Measurements from ENCODE around the gene ABHD17C. TPM values are rescaled to one million over a fixed set of nuclear protein-coding genes. Genes with fewer than 3 reads are reported as not detected.

Gene ABHD17C
- total and polyA plus RNA-seq, 2 donors (not counting 3 experiments of a cell fraction or from before 2014, with no cell fraction given), result 5.9 to 10.9 TPM

GRCh38 chr15:80706161-80706560 lies 11.1 kb downstream of the ABHD17C start:
- TF ChIP-seq POLR2AphosphoS5 (IDR thresholded peaks at IDR 0.05; ENCODE audit: insufficient read depth, low read depth, low read length), result no peak
- no peak for TF ChIP-seq POLR2A (IDR thresholded peaks at IDR 0.05; ENCODE audit: low read depth, low read length)
- TF ChIP-seq MAX (IDR thresholded peaks at IDR 0.05; ENCODE audit: insufficient read depth, insufficient read length), result no peak
- TF ChIP-seq JUN (IDR thresholded peaks at IDR 0.05; ENCODE audit: borderline replicate concordance, insufficient read depth, insufficient read length, low read depth), result no peak
- no peak for TF ChIP-seq EZH2 (IDR thresholded peaks at IDR 0.05; ENCODE audit: borderline replicate concordance, low read depth, low read length, severe bottlenecking)
- no peak for TF ChIP-seq MYC (IDR thresholded peaks at IDR 0.05; ENCODE audit: low read depth, low read length)
- no peak for TF ChIP-seq FOS (IDR thresholded peaks at IDR 0.05; ENCODE audit: borderline replicate concordance, insufficient read depth, low read length)
- TF ChIP-seq GATA2 (IDR thresholded peaks at IDR 0.05; ENCODE audit: insufficient read depth, insufficient read length, low read depth, low read length), result no peak
- H3K27ac ChIP-seq (ENCODE audit: insufficient read depth, low read depth, low read length), result no peak overlapping the region
- H3K4me2 ChIP-seq (ENCODE audit: insufficient read depth, low read length), result no peak overlapping the region
- no peaks in the 10 kb centered on the region for H4K20me1 ChIP-seq (replicated peaks; ENCODE audit: control insufficient read depth, extremely low read depth, insufficient read depth, low read length)
- DNase-seq (ENCODE audit: low read depth, low spot score) (no peak), FAIRE-seq (no peak)
- ChIA-PET POLR2A (no interaction called here), CTCF (interaction anchor here (1.1 to 2.4 kb wide), 4 partner anchors 10 to 138 kb away, joined by 5 to 10 read pairs (median 9); no protein-coding TSS in a partner anchor)
- BruUV-seq (replicated peaks), result no TSS peak
- H3K9me1 ChIP-seq (replicated peaks; ENCODE audit: control insufficient read depth, extremely low read depth, insufficient read depth, low read length), result no peaks in the 10 kb centered on the region
- H3K27me3 ChIP-seq (ENCODE audit: control insufficient read depth in 2 of 2, insufficient read depth in 2 of 2, low read length in 2 of 2), result no peaks in the 10 kb centered on the region
- intact Hi-C loops (cut with micrococcal nuclease), result no loop called here
- no peak overlapping the region for H2AFZ ChIP-seq (ENCODE audit: low read depth, low read length)
- H3K4me1 ChIP-seq (ENCODE audit: control insufficient read depth, extremely low read depth, insufficient read depth, low read length), result no peaks in the 10 kb centered on the region
- dilution Hi-C loops (cut with MboI; ENCODE audit: extremely low pct_ligation_motif_present, low sequenced_read_pairs), result loop anchor here (25.0 kb wide), 1 partner anchor 144 kb away; no protein-coding TSS in a partner anchor
- H3K36me3 ChIP-seq (ENCODE audit: control insufficient read depth in 2 of 2, extremely low read depth in 1 of 2, insufficient read depth in 2 of 2, low read length in 2 of 2), result no peaks in the 10 kb centered on the region
- no peak overlapping the region for H3K9ac ChIP-seq (replicated peaks; ENCODE audit: extremely low read depth, insufficient read depth, low read length)
- no peaks in the 10 kb centered on the region for H3K9me3 ChIP-seq (replicated peaks; ENCODE audit: control insufficient read depth, insufficient read depth, low read length)
- H3K79me2 ChIP-seq (ENCODE audit: control insufficient read depth, insufficient read depth, low read length), result peaks cover 47% of the 10 kb centered on the region
- no peak overlapping the region for H3K4me3 ChIP-seq (replicated peaks in 1 of 3; ENCODE audit: insufficient read depth in 1 of 3, low read depth in 1 of 3, low read length in 3 of 3)

- no peaks in the 10 kb centered on the region for H3K27me3 ChIP-seq (ENCODE audit: control insufficient read depth in 2 of 2, insufficient read depth in 2 of 2, low read length in 2 of 2)
- FAIRE-seq, result no peak
- no peak overlapping the region for H3K4me2 ChIP-seq (ENCODE audit: insufficient read depth, low read length)
- no peak overlapping the region for H3K27ac ChIP-seq (ENCODE audit: insufficient read depth, low read depth, low read length)
- TF ChIP-seq POLR2AphosphoS5 (IDR thresholded peaks at IDR 0.05; ENCODE audit: insufficient read depth, low read depth, low read length) (no peak), GATA2 (IDR thresholded peaks at IDR 0.05; ENCODE audit: insufficient read depth, insufficient read length, low read depth, low read length) (no peak), FOS (IDR thresholded peaks at IDR 0.05; ENCODE audit: borderline replicate concordance, insufficient read depth, low read length) (no peak), EZH2 (IDR thresholded peaks at IDR 0.05; ENCODE audit: borderline replicate concordance, low read depth, low read length, severe bottlenecking) (no peak), JUN (IDR thresholded peaks at IDR 0.05; ENCODE audit: borderline replicate concordance, insufficient read depth, insufficient read length, low read depth) (no peak), MAX (IDR thresholded peaks at IDR 0.05; ENCODE audit: insufficient read depth, insufficient read length) (no peak), MYC (IDR thresholded peaks at IDR 0.05; ENCODE audit: low read depth, low read length) (no peak), CTCF (IDR thresholded peaks at IDR 0.05; ENCODE audit: extremely low read depth in 1 of 2, insufficient read depth in 1 of 2, low read depth in 1 of 2, low read length in 2 of 2) (no peak), POLR2A (IDR thresholded peaks at IDR 0.05; ENCODE audit: low read depth, low read length) (no peak)
- DNase-seq (ENCODE audit: low read depth, low spot score), result no peak
- H3K79me2 ChIP-seq (ENCODE audit: control insufficient read depth, insufficient read depth, low read length), result peaks cover 36% of the 10 kb centered on the region
- no TSS peak for BruUV-seq (replicated peaks)
- intact Hi-C loops (cut with micrococcal nuclease) (no loop called here), dilution Hi-C loops (cut with MboI; ENCODE audit: extremely low pct_ligation_motif_present, low sequenced_read_pairs) (loop anchor here (25.0 kb wide), 1 partner anchor 147 kb away; no protein-coding TSS in a partner anchor)
- H3K9me1 ChIP-seq (replicated peaks; ENCODE audit: control insufficient read depth, extremely low read depth, insufficient read depth, low read length), result no peaks in the 10 kb centered on the region
- H3K9me3 ChIP-seq (replicated peaks; ENCODE audit: control insufficient read depth, insufficient read depth, low read length), result no peaks in the 10 kb centered on the region
- H3K4me3 ChIP-seq (replicated peaks in 1 of 3; ENCODE audit: insufficient read depth in 1 of 3, low read depth in 1 of 3, low read length in 3 of 3), result no peak overlapping the region
- H3K9ac ChIP-seq (replicated peaks; ENCODE audit: extremely low read depth, insufficient read depth, low read length), result no peak overlapping the region
- H2AFZ ChIP-seq (ENCODE audit: low read depth, low read length), result no peak overlapping the region
- CTCF ChIA-PET, result no interaction called here
- POLR2A ChIA-PET, result no interaction called here
- H3K4me1 ChIP-seq (ENCODE audit: control insufficient read depth, extremely low read depth, insufficient read depth, low read length), result no peaks in the 10 kb centered on the region
- H4K20me1 ChIP-seq (replicated peaks; ENCODE audit: control insufficient read depth, extremely low read depth, insufficient read depth, low read length), result no peaks in the 10 kb centered on the region
- H3K36me3 ChIP-seq (ENCODE audit: control insufficient read depth in 2 of 2, extremely low read depth in 1 of 2, insufficient read depth in 2 of 2, low read length in 2 of 2), result no peaks in the 10 kb centered on the region
Measured at GRCh38 chr15:80709542-80709941, 14.4 kb downstream of the ABHD17C start.

All from endothelial cell of umbilical vein (primary cell).